SK-N-SH treated with all-trans-retinoic acid at 6 μM for 48 hours (cell line): ENCODE data around the gene ALPG.

Source experiments
- RARB ChIP-seq: fragments of 250-450 bp; sonication (Bioruptor Pico); IDR thresholded peaks from 2 replicates; pipeline ENCODE4 v1.8.0; 2021; ENCODE audit warnings: mild to moderate bottlenecking, moderate library complexity
- ZFP3 ChIP-seq: fragments of 250-450 bp; sonication (Bioruptor Pico); IDR thresholded peaks from 2 replicates; pipeline ENCODE4 v1.5.0; 2020; ENCODE audit warnings: mild to moderate bottlenecking, moderate library complexity
- TF ChIP-seq, protein P1 (sequence below): fragments of 250-450 bp; sonication (Bioruptor Pico); IDR thresholded peaks from 2 replicates; pipeline ENCODE4 v1.5.0; 2020; ENCODE audit warnings: mild to moderate bottlenecking, moderate library complexity

DNA sequence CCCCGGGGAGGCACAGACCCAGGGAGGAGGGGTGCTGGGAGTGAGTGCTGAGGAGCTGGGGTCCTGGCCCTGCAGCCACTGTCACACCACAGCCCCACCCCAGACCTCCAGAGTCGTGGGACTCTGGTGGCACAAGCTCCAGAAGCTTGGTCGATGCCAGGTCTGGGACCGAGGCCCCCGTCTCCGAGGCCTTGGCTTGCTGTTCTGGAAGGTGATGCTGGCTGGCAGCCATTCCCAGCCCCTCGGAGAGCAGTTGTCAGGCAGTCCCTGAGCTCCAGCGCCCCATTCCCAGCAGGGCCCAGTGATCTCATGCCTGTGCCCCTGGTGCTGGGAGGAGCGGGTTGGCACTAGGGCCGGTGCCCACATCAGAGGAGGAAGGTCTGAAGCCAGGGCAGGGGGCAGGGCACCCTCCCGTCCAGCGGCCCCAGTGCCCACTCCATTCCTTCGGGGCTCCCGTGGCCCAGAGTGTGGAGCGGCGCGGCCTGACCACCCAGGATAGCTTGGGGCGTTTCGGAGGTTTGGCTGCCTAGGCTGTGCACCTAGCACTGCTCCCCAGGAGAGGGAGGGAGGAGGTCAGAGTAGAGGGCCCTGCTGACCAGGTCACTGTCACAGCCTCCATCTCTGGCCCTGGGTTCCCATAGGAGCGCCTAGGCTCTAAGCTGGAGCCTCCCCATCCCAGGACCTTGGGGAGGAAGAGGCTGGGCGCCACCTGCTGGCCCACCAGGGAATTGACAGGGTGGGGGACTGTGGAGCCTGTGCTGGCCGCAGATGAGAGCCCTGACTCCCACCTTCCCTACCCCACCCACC is 32.5 kb downstream of the ALPG start:
- TF ChIP-seq RARB (CRISPR knock-in tag) (no peak), ZFP3 (CRISPR knock-in tag) (no peak)
- TF ChIP-seq, protein P1, sequence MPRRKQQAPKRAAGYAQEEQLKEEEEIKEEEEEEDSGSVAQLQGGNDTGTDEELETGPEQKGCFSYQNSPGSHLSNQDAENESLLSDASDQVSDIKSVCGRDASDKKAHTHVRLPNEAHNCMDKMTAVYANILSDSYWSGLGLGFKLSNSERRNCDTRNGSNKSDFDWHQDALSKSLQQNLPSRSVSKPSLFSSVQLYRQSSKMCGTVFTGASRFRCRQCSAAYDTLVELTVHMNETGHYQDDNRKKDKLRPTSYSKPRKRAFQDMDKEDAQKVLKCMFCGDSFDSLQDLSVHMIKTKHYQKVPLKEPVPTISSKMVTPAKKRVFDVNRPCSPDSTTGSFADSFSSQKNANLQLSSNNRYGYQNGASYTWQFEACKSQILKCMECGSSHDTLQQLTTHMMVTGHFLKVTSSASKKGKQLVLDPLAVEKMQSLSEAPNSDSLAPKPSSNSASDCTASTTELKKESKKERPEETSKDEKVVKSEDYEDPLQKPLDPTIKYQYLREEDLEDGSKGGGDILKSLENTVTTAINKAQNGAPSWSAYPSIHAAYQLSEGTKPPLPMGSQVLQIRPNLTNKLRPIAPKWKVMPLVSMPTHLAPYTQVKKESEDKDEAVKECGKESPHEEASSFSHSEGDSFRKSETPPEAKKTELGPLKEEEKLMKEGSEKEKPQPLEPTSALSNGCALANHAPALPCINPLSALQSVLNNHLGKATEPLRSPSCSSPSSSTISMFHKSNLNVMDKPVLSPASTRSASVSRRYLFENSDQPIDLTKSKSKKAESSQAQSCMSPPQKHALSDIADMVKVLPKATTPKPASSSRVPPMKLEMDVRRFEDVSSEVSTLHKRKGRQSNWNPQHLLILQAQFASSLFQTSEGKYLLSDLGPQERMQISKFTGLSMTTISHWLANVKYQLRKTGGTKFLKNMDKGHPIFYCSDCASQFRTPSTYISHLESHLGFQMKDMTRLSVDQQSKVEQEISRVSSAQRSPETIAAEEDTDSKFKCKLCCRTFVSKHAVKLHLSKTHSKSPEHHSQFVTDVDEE (CRISPR knock-in tag): no peak
